H1 (cell line): ENCODE results near the gene SEMA3E. TPM values are rescaled to one million over a fixed set of nuclear protein-coding genes. Genes with fewer than 3 reads are reported as not detected.

Source experiments
- CTCF ChIA-PET: fragments of 300-600 bp; sonication (Branson Sonifier 250); formaldehyde crosslinking; loops from one replicate; lab custom pipeline; 2021; ENCODE audit not compliant: partially characterized antibody; lab: Charles Lee
- POLR2A ChIA-PET: fragments of 300-600 bp; sonication (Branson Sonifier 250); formaldehyde crosslinking; loops from one replicate; lab custom pipeline; 2021; ENCODE audit warnings: inconsistent platforms; ENCODE audit not compliant: partially characterized antibody; lab: Charles Lee
- DNase-seq, 2 experiments: peaks; one replicate each; pipeline versions ENCODE4 v3.0.0 to v3.0.0-alpha.2; 2010 to 2022; ENCODE audit warnings: low spot score in 2 of 2, low read depth in 1 of 2, mixed read lengths in 1 of 2
- FAIRE-seq: peaks from 2 replicates; lab custom pipeline; 2011; peaks lifted over from hg19 to GRCh38; lab: Jason Lieb, UNC
- H2AFZ ChIP-seq: 2 replicates; pipeline ENCODE4 v1.8.1; 2012; ENCODE audit warnings: low read length, inconsistent platforms
- H2AK5ac ChIP-seq: 2 replicates; pipeline ENCODE4 v1.6.1; 2013; ENCODE audit warnings: low read depth, low read length
- H2BK120ac ChIP-seq: replicated peaks from 2 replicates; pipeline ENCODE3; 2013; ENCODE audit warnings: low read depth, low read length, inconsistent platforms
- H2BK12ac ChIP-seq: 2 replicates; pipeline ENCODE4 v1.6.1; 2013; ENCODE audit warnings: low read depth, low read length
- H2BK15ac ChIP-seq: 2 replicates; pipeline ENCODE4 v1.6.1; 2013; ENCODE audit warnings: low read length
- H2BK20ac ChIP-seq: 2 replicates; pipeline ENCODE4 v1.6.1; 2013; ENCODE audit warnings: low read length
- H2BK5ac ChIP-seq: 2 replicates; pipeline ENCODE4 v1.6.1; 2013; ENCODE audit warnings: low read depth, low read length
- H3K14ac ChIP-seq: 2 replicates; pipeline ENCODE4 v1.6.1; 2013; ENCODE audit warnings: inconsistent platforms; ENCODE audit not compliant: insufficient read length
- H3K18ac ChIP-seq: 2 replicates; pipeline ENCODE4 v1.6.1; 2013; ENCODE audit warnings: low read length; ENCODE audit errors: extremely low read depth
- H3K23ac ChIP-seq: 2 replicates; pipeline ENCODE4 v1.6.1; 2013; ENCODE audit warnings: inconsistent platforms; ENCODE audit not compliant: insufficient read length
- H3K23me2 ChIP-seq: 2 replicates; pipeline ENCODE4 v1.6.1; 2013; ENCODE audit warnings: low read depth, low read length
- H3K27ac ChIP-seq: 2 replicates; pipeline ENCODE4 v1.6.1; 2011; ENCODE audit warnings: low read depth, low read length, inconsistent platforms
- H3K27me3 ChIP-seq, 4 experiments: replicated peaks in 1 of 4; 1 replicate in 1 of 4; 2 replicates in 3 of 4; pipeline versions ENCODE4 v1.6.1 to v1.8.1; 2011 to 2013; ENCODE audit warnings: low read length in 3 of 4, mild to moderate bottlenecking in 3 of 4, inconsistent platforms in 2 of 4, mixed read lengths in 2 of 4, moderate library complexity in 1 of 4; ENCODE audit not compliant: control insufficient read depth in 3 of 4, insufficient read depth in 3 of 4; ENCODE audit errors: extremely low read depth in 1 of 4
- H3K36me3 ChIP-seq, 4 experiments: 2 replicates each; pipeline versions ENCODE4 v1.6.1 to v1.8.1; 2011 to 2013; ENCODE audit warnings: mild to moderate bottlenecking in 4 of 4, low read length in 3 of 4, moderate library complexity in 2 of 4, control low read depth in 1 of 4, inconsistent platforms in 1 of 4; ENCODE audit not compliant: insufficient read depth in 4 of 4, control insufficient read depth in 2 of 4
- H3K4ac ChIP-seq: replicated peaks from 2 replicates; pipeline ENCODE3; 2013; ENCODE audit warnings: low read length, low read depth, mixed read lengths, inconsistent platforms; ENCODE audit not compliant: insufficient read length
- H3K4me1 ChIP-seq, 4 experiments: replicated peaks in 1 of 4; 1 replicate in 1 of 4; 2 replicates in 3 of 4; pipeline versions ENCODE4 v1.6.1 to v1.8.1; 2011 to 2013; ENCODE audit warnings: low read length in 3 of 4, inconsistent platforms in 2 of 4, mixed read lengths in 1 of 4; ENCODE audit not compliant: insufficient read depth in 4 of 4, control insufficient read depth in 3 of 4
- H3K4me2 ChIP-seq, 2 experiments: 2 replicates each; pipeline versions ENCODE4 v1.6.1 to v1.8.1; 2011 to 2013; ENCODE audit warnings: low read depth in 2 of 2, low read length in 2 of 2, control low read depth in 1 of 2, inconsistent platforms in 1 of 2, mild to moderate bottlenecking in 1 of 2; ENCODE audit not compliant: insufficient read depth in 1 of 2
- H3K4me3 ChIP-seq, 4 experiments: fragments of 200-600, 300-600 bp in 1 of 4; sonication (generic), shearing (Covaris generic), sonication (Bioruptor Twin) in 1 of 4; 2 replicates each; pipeline versions ENCODE4 v1.5.1 to v1.8.1; 2011 to 2016; ENCODE audit warnings: low read length in 4 of 4, low read depth in 3 of 4, control low read depth in 2 of 4, inconsistent platforms in 2 of 4, mild to moderate bottlenecking in 2 of 4, mixed read lengths in 1 of 4, moderate library complexity in 1 of 4; ENCODE audit not compliant: insufficient read depth in 2 of 4; ENCODE audit errors: extremely low read depth in 1 of 4
- H3K56ac ChIP-seq: replicated peaks from 2 replicates; pipeline ENCODE3; 2013; ENCODE audit warnings: low read depth, mild to moderate bottlenecking, mixed read lengths, low read length, inconsistent platforms; ENCODE audit not compliant: insufficient read length
- H3K79me1 ChIP-seq: 2 replicates; pipeline ENCODE4 v1.6.1; 2013; ENCODE audit warnings: low read depth, low read length, control low read depth
- H3K79me2 ChIP-seq, 2 experiments: 2 replicates each; pipeline versions ENCODE4 v1.6.1 to v1.8.1; 2012 to 2013; ENCODE audit warnings: low read length in 2 of 2, mild to moderate bottlenecking in 2 of 2, inconsistent platforms in 1 of 2; ENCODE audit not compliant: insufficient read depth in 2 of 2, control insufficient read depth in 1 of 2
- H3K9ac ChIP-seq, 4 experiments: replicated peaks in 1 of 4; 1 replicate in 1 of 4; 2 replicates in 3 of 4; pipeline versions ENCODE4 v1.6.1 to v1.8.1; 2011 to 2013; ENCODE audit warnings: low read depth in 3 of 4, low read length in 3 of 4, control low read depth in 2 of 4, mild to moderate bottlenecking in 2 of 4, moderate library complexity in 2 of 4, inconsistent platforms in 1 of 4; ENCODE audit errors: extremely low read depth in 1 of 4
- H3K9me3 ChIP-seq, 2 experiments: 2 replicates each; pipeline versions ENCODE4 v1.6.1 to v1.8.1; 2012 to 2013; ENCODE audit warnings: mild to moderate bottlenecking in 2 of 2, moderate library complexity in 2 of 2, control low read depth in 1 of 2, inconsistent platforms in 1 of 2, low read depth in 1 of 2, low read length in 1 of 2, mixed read lengths in 1 of 2; ENCODE audit not compliant: insufficient read depth in 2 of 2
- H4K20me1 ChIP-seq, 2 experiments: replicated peaks in 1 of 2; 2 replicates each; pipeline versions ENCODE3 to v1.8.1; 2011 to 2013; ENCODE audit warnings: inconsistent platforms in 2 of 2, low read length in 2 of 2, mild to moderate bottlenecking in 1 of 2; ENCODE audit not compliant: insufficient read depth in 2 of 2, control insufficient read depth in 1 of 2
- H4K5ac ChIP-seq: 2 replicates; pipeline ENCODE4 v1.6.1; 2013; ENCODE audit warnings: low read length, low read depth, mixed read lengths, inconsistent platforms; ENCODE audit not compliant: insufficient read length
- H4K8ac ChIP-seq: 2 replicates; pipeline ENCODE4 v1.8.0; 2013; ENCODE audit warnings: mild to moderate bottlenecking, moderate library complexity, low read length, inconsistent platforms; ENCODE audit not compliant: insufficient read depth; ENCODE audit errors: extremely low read depth
- H4K91ac ChIP-seq: replicated peaks from 2 replicates; pipeline ENCODE3; 2013; ENCODE audit warnings: low read length, mixed read lengths, inconsistent platforms; ENCODE audit not compliant: insufficient read length
- CBX5 ChIP-seq: fragments of 300-800, 300-1000 bp; sonication (generic); IDR thresholded peaks from 2 replicates; pipeline ENCODE4 v1.7.1; 2016; ENCODE audit warnings: antibody characterized with exemption, low read length, low read depth
- CTBP2 ChIP-seq: IDR thresholded peaks from 2 replicates; pipeline ENCODE4 v1.7.0; 2011; ENCODE audit warnings: borderline replicate concordance, mild to moderate bottlenecking, moderate library complexity, mixed read lengths, low read length; ENCODE audit not compliant: insufficient read depth, insufficient read length
- EGR1 ChIP-seq: IDR thresholded peaks from 2 replicates; pipeline ENCODE4 v1.6.1; 2011; ENCODE audit warnings: low read depth, low read length, borderline replicate concordance
- GABPA ChIP-seq: IDR thresholded peaks from 2 replicates; pipeline ENCODE4 v1.6.1; 2011; ENCODE audit warnings: mild to moderate bottlenecking, low read length, moderate library complexity, borderline replicate concordance; ENCODE audit not compliant: insufficient read depth
- NRF1 ChIP-seq: IDR thresholded peaks from 2 replicates; pipeline ENCODE4 v1.6.1; 2011; ENCODE audit warnings: mild to moderate bottlenecking, low read depth, low read length, improper control_type of control experiment
- YY1 ChIP-seq: IDR thresholded peaks from 2 replicates; pipeline ENCODE4 v1.6.1; 2011; ENCODE audit warnings: low read depth, mild to moderate bottlenecking, low read length
- WGBS, 2 experiments: shearing (Covaris generic) in 1 of 2; methylation state at CpG; one replicate each; pipeline versions ENCODE4 v1.1.6 to v1.1.7; 2013 to 2015; ENCODE audit warnings: low lambda C conversion rate in 2 of 2, mixed read lengths in 2 of 2, inconsistent platforms in 1 of 2, low coverage in 1 of 2, missing lambda C conversion rate in 1 of 2; ENCODE audit not compliant: insufficient replicate concordance in 2 of 2, insufficient coverage in 1 of 2, insufficient read length in 1 of 2; ENCODE audit errors: extremely low coverage in 1 of 2, missing lambda C conversion rate in 1 of 2; 5-methylcytosine and 5-hydroxymethylcytosine counted together
- polyA plus RNA-seq, 7 experiments: library from polyadenylated mRNA; depleted of rRNA in 3 of 7; stranded (reverse) in 5 of 7; unstranded in 2 of 7; fragments of >200 nt in 5 of 7; fragments of 200-250 nt in 2 of 7; gene quantifications; 1 replicate in 5 of 7; 2 replicates in 1 of 7; 4 replicates in 1 of 7; pipeline versions ENCODE4 v1.2.1 to v1.2.3, GENCODE V29; 2011 to 2013; ENCODE audit warnings: missing spikeins in 2 of 7, mixed read lengths in 2 of 7
- total RNA-seq: library from RNA; stranded (reverse); fragmentation: NEBNext Ultra II Directional; extraction: Animal tissue kit (Norgen Biotek cat#: 25700); gene quantifications from 2 replicates; pipeline ENCODE4 v1.2.1, GENCODE V29; 2021

Gene SEMA3E
- total and polyA plus RNA-seq, 2 of the 8 experiments (the other 6 are each of a cell fraction or from before 2014, with no cell fraction given) = 0.93 to 0.94 TPM

- POLR2A ChIA-PET = interaction anchor here (1.0 to 17.7 kb wide), 6 partner anchors 9 to 29 kb away, joined by 3 to 135 read pairs (median 4); no protein-coding TSS in a partner anchor
- H3K4me3 ChIP-seq = 0 out of 8 replicates have a peak overlapping the region, but pooled peaks of 1 of the 4 experiments have one; percentile 11
- peaks cover 2% of the 10 kb centered on the region; the same call in 1 of the 2 replicates for H3K79me1 ChIP-seq
- CTCF ChIA-PET = interaction anchor here (1.0 to 1.7 kb wide), 4 partner anchors 9 to 40 kb away, joined by 3 to 6 read pairs (median 4); no protein-coding TSS in a partner anchor
- H4K91ac ChIP-seq = no peak overlapping the region
- no peaks in the 10 kb centered on the region for H4K20me1 ChIP-seq
- H2BK5ac ChIP-seq = no peak overlapping the region
- H2AK5ac ChIP-seq = no peak overlapping the region
- TF ChIP-seq NRF1 = no peak
- no peak for TF ChIP-seq CBX5
- TF ChIP-seq YY1 = no peak
- no peak for TF ChIP-seq CTBP2
- TF ChIP-seq EGR1 = no peak
- TF ChIP-seq GABPA = no peak
- TF ChIP-seq, all 59 proteins: peak for 0
- no peaks in the 10 kb centered on the region for H3K23me2 ChIP-seq
- no peak overlapping the region for H3K27ac ChIP-seq
- no peak for DNase-seq
- H2BK12ac ChIP-seq = no peak overlapping the region
- peak; percentile 75 for FAIRE-seq
- peaks cover 0 to 29% (median 14%) of the 10 kb centered on the region in 4 experiments; a peak in 5 of 7 replicates for H3K4me1 ChIP-seq
- H3K9ac ChIP-seq = no peak overlapping the region
- H3K18ac ChIP-seq = no peak overlapping the region; the same call in 1 of the 2 replicates
- no peak overlapping the region for H2BK20ac ChIP-seq
- 6% methylated on average over 2 of the region's 2 CpGs; no CpG with 5 or more reads in 1 of the 2 experiments for WGBS, 2 experiments
- H3K4ac ChIP-seq = no peak overlapping the region
- no peak overlapping the region for H3K56ac ChIP-seq
- no peaks in the 10 kb centered on the region for H3K27me3 ChIP-seq
- no peak overlapping the region for H4K8ac ChIP-seq
- no peaks in the 10 kb centered on the region for H3K36me3 ChIP-seq
- no peak overlapping the region for H2BK120ac ChIP-seq
- peaks cover 0 to under 1% of the 10 kb centered on the region in 2 experiments; a peak in 1 of 4 replicates for H3K79me2 ChIP-seq
- H3K4me2 ChIP-seq = peak overlapping the region; percentile 11 to 26; a peak in 2 of 4 replicates
- H3K9me3 ChIP-seq = no peaks in the 10 kb centered on the region
- no peak overlapping the region for H2BK15ac ChIP-seq
- H4K5ac ChIP-seq = no peak overlapping the region
- H3K14ac ChIP-seq = no peak overlapping the region
- no peak overlapping the region for H2AFZ ChIP-seq
- H3K23ac ChIP-seq = no peak overlapping the region
Observed at GRCh38 chr7:83452256-83452655, 196.7 kb downstream of the SEMA3E start.
